SK-N-DZ (cell line): Measurements from ENCODE around the gene ACOX1. TPM values are rescaled to one million over a fixed set of nuclear protein-coding genes. Genes with fewer than 3 reads are reported as not detected.

Source experiments
- DNase-seq: peaks from one replicate; pipeline ENCODE4 v3.0.0-alpha.2; 2015; ENCODE audit warnings: low spot score
- polyA plus RNA-seq, 2 experiments: library from polyadenylated mRNA; depleted of rRNA; stranded (reverse); fragments of >200 nt; gene quantifications; 2 replicates each; pipeline ENCODE4 v1.2.3, GENCODE V29; 2014

Gene ACOX1
- 17.6 and 21.7 TPM in 2 replicates for polyA plus RNA-seq (2014; cell fraction: cytosol; rRNA removed)
- 8.5 and 13.7 TPM in 2 replicates for polyA plus RNA-seq (2014; cell fraction: nucleus; rRNA removed)

DNA sequence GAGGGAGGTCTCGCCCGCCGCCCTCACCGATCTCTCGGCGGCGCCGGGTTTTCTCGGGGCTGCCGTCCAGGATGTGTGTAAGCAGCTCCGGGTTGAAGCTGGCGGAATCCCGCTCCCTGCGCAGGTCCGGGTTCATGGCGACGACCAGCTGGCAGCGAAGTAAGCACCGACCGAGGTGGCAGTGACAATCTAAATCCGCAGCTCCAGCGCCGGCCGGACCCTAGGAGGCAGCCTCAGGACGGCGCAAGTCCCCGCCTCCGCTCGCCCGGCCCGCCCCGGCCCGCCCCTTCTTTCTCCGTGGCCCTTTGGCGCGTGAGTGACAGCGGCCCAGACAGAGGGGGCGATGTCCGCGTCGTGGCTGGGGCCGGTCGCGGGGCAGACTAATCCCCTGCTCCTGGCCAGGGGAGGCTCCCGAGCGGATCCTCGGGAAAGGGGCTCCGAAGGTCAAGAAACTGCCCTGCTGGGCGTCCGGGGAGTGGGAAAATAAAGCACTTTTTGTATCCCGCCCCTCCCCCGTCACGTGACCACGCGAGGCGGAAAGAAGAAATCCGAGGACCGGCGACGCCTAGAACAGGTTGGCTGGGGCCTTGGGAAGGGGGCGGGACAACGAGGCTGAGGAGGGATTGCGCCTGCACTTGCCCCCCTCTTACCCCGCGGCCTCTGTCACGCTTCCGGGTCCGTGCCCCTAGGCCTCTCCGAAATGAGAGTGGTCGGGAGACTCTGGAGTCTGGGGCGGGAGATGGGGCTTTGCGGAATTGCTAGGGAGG, at the start of gene ACOX1, which contains the start of gene TEN1:
Gene ACOX1, minus strand, starts transcription at position 229 of the 767 bp plus-strand sequence. Its CDS starts 93 bp downstream, at position 136.
Gene TEN1, plus strand, starts transcription at position 303 of the 767 bp plus-strand sequence. CDS start 6,953 bp downstream, outside the sequence.
- peak; percentile 99 for DNase-seq

DNA sequence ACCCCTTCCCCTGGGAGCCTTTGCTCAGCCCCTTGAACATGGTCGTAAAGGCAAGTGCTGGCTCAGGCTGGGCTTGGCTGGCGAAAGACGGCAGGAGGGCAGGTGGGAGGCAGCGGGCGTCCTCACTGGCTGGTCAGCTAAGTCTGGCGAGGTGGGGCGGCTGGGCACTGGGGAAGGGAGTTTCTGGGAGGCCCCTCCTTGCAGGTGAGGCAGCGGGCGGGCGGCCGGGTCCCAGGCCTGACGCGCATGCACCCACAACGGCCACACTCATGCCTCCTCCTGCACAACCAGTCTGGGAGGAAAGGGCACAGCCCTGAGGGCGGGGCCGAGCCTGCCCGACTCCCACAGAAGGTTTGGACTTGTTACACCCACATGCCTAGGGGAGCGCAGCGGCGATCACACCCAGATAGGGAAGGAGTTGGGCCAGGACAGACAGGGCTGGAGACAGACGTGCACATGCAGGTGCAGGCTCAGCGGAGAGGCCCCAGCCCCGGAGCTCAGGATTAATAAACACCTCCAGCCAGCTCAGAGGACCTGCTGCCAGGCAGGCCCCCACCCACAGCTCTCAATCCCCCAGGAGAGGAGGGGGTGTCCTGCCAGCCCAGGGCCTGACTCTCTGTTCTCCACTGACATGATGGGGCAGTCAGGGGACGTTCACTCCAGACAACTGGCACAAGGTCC, 48.3 kb upstream of the ACOX1 start, which contains the start of gene EVPL:
Gene EVPL, minus strand, starts transcription at position 148 of the 681 bp plus-strand sequence. Its CDS starts 108 bp downstream, at position 40.
- DNase-seq = no peak

DNA sequence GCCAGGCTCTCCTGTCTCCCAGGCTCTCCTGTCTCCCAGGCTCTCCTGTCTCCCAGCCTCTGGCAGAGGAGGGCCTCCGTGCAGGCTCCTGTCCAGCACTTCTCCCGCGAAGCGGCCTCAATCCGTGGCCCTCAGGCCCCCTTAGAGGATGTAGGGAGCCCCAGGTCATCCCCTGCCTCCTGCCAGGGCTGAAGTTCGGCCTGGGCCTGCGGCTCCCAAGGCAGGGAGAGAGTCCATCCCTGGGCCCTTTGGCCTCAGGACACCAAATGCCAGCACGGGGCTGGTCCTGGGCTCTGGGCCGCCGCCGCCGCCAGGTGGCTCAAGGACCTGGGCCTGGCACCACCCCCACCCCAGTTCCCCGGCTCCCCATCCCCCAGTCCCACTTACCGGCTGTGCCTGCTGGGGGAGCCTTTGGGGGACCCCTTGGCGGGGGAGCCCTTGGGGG, 47.8 kb upstream of the ACOX1 start:
- DNase-seq = no peak

DNA sequence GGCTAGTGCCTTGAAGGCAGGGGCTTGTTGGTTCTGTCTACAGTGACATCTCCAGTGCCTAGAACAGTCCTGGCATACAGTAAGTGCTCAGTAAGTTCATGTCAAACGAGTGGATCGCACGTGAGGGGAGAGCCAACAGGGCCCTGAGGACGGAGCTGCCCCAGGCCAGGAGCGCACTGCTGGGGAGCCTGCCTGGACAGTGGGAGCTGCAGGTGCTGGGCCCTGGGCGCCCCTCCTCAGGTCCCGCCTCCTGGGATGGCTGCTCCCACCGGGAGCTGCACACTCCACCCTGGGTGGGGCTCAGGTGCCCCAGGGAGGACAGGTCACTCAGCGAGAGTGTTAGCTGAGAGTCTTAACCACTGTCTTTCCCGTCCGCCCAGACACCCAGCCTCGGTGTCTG, 46.3 kb upstream of the ACOX1 start:
- DNase-seq = no peak

DNA sequence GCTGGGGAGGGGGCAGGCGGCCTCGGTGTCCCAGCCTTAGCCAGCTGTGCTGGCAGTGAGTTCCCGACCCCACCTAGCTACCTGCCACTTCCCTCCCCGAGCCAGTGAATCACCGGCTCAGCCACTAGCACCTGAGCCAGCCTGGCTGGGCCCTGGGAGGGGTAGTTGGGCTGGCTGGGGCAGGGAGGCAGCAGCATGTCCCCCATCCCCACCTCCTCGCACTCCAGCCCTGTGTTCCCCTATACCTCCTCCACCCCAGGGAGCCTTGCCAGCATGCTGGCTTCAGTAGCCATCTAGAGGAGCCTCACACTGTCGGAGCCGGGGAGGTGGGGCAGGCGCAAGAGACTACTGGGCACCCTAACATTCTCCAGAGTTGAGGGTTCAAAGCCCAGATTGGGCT, 45.4 kb upstream of the ACOX1 start:
- no peak for DNase-seq

DNA sequence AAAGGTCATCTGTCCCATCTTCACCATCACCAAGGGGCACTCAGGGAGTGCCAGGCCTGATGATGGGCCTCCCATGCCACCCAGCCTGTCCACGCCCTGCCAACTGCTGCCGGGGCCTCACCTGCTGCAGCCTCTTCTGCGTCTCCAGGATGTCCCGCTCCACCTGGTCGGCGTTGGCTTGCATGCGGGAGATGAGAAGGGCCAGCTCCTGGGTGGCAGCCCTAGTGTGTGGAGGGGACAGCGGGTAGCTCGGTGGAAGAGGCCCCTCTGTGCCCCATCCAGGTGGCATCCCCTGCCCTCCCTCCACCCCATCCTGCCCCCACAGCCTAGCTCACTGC, 44.9 kb upstream of the ACOX1 start:
- DNase-seq = no peak

DNA sequence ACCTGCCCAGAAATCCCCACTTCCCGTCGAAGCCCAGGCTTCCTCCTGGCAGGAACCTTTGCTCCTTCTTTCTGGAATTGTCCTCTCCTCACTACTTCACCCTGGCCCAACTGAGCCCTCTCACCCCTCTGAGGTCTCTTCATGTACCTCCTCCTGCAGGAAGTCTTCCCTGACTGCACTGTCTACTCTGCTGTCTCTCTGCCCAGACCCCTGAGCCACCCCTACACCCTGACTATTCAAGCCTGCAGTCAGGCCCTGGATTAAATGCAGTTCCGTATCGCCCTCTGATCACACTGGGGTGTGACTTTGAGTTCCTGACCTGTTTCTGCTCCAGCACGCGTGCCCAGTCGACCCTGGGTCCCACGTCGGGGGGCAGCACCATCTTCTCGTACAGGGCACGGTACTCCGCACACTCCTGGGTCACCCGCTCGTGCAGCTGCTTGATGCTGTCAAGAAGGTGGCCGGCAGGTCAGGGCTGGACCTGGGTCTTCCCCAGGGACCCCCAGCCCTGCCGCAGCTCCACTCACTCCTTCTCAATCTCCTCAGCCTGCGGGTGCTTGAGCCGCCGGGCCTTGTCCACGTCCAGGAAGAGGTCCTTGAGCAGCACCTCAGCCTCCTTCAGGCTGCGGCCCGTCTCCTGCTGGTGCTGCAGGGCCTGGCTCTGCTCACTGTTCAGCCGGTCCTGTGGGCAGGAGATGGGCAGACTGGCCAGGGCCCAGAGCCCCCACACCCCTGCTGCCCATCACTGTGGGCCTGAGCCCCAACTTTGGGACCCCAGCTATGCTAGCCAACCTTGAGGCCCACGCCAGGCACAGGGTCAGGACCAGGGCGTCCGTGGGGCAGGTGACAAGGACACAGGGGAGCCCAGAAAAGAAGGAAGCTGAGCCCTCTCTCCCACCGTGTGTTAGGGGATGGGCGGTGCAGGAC, 44.3 kb upstream of the ACOX1 start:
- no peak for DNase-seq

DNA sequence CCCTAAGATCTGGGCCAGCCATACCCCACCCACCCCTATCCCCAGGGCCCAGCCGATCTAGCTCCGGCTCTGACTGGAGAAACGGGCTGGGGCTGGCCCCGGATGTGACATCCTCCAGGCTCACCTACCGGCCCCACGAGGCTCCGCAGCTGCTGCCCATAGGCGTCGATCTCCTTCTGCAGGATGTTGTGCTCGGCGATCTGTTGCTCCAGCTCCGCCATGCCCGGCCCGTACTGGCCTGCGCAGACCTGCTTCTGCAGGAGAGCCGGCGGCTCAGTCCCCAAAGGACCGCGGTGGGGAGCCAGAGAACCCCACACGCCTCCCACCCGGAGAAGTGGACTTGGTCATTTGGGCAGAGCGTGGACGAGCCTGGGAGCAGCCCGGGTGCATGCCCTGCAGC, 43.3 kb upstream of the ACOX1 start:
- peak; percentile 68 for DNase-seq

DNA sequence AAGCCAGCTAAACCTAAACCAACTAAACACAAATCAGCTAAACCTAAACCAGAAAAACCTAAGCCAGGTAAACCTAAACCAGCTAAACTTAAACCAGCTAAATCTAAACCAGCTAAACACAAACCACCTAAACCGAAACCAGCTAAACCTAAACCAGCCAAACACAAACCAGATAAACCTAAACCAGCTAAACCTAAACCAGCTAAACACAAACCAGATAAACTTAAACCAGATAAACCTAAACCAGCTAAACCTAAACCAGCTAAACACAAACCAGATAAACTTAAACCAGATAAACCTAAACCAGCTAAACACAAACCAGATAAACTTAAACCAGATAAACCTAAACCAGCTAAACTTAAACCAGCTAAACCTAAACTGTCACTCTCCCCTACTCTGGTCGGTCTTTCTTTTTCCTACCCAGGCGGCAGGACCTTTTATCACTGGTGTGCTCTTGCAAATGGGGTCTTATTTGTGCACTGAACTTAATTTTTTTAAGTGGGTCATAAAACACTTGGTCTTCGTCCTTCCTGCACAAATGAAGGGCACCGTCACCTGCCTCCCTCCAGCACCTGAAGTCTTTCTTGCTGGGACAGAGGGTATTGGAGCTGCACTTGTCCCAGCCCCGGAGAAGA, 41.0 kb upstream of the ACOX1 start:
- DNase-seq = no peak

DNA sequence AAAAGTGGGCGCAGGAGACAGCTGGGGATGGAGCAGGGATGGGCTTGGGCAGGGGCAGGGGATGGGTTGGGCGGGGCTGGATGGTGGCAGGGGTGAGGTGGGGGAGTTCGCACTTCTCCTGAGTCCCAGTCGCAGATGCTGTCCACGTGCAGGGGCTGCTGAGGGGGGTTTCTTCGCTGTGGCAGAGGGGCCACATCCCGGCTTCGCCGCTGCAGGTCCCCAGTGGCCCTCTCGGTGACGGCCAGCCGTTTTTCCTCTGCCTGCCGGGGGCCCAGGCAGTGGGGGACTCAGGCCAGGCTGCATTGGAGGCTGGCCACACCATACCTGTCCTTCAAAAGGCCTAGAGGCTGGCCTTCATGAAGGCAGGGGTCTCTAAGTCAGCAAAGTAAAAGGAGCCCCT, 39.8 kb upstream of the ACOX1 start:
- DNase-seq = no peak

DNA sequence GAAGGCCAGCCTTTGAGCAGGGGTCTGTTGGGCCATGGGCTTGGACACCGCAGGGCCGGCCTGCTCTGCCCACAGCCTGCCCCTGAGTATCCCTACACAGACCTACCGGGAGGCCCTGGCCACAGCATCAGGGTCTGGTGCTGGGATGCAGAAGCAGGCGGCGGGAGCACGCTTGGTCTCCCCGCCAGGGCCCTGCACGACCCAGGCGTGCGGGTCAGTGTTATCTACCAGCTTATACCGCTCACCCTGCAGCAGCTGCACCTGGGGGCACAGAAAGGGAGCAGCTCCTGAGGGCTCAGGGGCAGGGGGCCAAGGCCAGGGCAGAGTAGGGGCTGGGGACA, 39.3 kb upstream of the ACOX1 start:
- DNase-seq = no peak

DNA sequence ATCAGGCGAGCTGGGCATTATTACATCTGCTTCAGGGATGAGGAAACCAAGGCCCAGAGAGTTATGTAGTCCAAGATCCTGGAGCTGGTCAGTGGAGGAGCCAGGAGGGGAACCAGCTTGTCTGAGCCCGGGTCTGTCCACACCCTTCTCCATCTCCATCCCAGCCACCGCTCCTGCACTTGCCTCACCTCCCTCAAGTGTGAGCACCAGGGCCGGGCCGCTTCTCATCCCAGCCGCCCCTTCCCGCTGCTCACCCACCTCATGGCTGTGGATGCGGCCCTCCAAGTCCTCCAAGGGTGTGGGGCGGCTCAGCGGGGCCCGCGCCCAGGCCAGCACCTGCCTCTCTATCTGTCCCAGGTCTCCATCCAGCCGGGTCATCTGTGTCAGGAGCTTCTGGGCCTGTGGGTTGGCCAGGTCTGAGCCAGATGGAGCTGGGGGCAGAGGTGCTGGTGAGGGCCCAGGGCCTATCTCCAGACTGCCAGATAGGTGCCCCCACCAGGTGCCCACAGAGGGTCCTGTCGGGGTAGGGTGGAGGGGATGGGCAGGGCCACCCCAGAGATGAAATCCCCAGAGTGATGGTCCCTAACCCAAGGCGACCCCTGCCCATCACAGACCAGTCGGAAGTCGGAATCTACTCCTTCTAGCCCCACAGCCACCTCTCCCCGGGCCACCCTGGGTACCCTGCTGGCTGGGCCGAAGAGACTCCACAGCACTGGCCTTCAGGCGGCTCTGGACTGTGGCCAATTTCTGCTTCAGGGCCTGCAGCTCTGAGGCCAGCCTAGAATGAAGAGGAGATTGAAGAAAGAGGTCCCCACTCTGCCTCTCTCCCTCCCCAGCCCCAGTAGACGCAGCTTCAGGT, 38.7 kb upstream of the ACOX1 start:
- no peak for DNase-seq

DNA sequence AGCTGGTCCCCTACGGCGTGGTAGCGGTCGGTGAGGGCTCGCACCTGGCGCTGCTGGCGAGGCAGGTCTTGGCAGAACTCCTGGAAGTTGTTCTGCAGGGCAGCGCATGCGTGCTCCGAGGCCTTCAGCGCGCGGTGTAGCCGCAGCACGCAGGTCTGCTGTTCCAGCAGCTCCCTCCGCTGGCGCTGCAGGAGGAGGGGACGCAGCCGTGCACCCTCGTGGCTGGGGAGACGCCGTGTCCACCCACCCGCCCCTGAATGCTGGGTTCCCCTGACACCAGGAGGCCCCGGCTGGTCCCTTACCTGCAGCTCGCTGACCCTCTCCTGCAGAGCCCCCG, 35.9 kb upstream of the ACOX1 start:
- DNase-seq = peak; percentile 77

DNA sequence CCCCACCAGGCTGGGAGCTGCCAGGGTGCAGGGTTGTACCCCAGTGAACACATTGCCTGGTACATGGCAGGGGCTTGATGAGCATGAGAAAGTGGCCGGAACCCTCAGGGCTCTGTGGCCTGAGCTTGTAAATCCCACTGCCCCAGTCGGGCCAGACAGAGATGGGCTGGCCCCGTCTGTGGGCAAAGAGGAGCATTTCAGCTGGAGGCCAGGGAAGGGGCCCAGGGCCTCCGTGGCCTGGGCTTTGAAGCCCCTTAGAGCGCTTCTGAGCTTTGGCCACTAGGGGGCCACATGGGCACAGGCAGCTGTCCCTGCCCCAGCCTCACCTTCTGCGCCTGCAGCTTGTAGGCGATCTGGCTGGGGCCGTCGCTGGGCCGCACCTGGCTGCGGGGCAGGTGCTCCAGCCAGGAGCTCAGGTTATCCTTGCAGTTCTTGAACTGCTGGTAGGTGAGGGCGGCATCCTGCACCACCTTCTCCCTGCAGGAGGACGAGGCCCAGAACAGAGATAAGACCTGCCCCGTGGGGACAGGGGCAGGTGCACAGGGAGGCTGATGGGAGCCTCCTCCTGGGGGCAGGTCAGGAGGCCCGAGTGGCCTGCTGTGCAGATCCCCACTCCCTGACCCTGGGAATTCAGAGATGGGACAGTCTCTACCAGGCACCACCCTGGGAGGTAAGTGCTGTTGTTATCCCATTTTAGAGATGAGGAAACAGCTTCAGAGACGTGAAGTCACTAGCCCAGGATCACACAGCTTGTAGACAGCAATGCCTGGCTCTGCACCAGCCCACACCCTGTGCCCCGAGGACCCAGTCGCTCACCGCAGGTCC, 35.3 kb upstream of the ACOX1 start:
- peak; percentile 86 for DNase-seq

DNA sequence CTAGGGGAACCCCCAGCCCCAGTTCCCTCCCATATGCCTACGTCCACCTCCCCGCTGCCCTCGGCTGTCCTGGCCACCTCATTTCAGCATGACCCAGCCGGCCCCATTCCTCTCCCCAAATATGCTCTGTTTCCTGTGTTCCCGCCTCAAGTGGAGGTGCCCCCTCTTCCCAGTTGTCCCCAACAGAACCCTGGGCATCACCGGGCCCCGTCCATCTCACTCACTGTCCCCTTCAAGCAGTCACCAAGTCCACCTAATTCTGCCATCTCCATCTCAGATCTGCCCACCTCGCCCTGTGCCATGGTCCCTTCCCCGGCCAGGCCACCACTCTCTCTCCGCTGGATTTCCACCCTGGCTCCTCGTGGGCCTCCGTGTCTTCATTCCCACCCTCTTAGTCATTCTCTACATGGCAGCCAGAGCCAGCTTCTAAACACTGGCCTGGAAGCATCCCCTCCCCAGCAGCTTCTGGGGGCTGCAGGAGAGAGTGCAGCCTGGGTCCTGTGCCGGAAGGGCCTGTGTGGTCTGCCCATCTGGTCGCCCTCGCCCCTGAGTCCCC, 34.5 kb upstream of the ACOX1 start:
- DNase-seq = no peak

DNA sequence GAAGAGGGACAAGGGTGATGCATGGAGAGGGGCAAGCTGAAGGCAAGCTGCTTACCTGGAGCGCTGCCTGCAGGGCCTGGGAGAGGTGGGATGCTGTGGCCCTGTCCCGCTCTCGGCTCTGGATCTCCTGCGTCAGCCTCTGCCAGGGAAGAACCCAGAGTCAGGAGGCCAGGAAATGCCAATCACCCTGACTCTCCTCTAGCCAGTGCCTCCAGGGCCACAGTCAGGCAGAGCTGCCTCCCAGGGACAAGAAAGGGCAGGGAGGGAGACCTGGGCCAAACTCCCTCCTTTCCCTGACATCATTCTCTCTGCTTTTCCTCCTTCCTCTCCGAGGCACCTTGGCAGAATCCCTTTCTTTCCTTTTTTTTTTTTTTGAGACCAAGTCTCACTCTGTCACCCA, 33.0 kb upstream of the ACOX1 start:
- no peak for DNase-seq

DNA sequence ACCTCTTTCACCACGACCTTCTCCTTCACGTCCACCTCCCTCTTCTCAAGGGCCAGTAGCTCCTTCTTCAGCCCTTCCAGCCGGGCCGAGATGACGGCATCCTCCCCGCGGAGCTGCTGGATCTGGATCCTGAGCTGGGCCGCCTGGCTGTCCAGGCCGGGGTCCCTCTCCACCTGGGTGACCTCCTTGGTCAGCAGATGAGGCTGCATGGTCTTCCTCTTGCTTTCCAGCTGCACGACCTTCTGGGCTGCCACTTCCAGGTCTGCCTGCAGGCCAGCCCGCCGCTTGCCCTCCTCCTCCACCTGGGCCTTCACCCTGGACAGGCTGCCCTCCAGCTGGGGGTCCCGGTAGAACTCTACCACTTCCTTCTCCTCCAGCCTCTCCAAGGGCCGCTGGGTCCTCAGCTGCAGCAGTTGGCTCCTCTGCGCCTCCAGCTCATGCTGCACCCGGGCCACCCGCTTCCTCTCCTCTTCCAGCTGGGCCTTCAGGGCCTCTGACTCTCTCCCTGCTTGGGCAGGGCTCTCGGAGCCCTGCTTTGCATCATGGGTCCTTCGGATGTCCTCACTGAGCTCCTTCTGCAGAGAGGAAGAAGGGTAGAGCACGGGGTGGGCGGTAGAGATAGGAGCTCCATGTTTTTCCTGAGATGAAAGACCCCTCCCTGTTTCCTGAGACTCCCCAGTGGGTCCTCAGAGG, 31.1 kb upstream of the ACOX1 start:
- DNase-seq = no peak

DNA sequence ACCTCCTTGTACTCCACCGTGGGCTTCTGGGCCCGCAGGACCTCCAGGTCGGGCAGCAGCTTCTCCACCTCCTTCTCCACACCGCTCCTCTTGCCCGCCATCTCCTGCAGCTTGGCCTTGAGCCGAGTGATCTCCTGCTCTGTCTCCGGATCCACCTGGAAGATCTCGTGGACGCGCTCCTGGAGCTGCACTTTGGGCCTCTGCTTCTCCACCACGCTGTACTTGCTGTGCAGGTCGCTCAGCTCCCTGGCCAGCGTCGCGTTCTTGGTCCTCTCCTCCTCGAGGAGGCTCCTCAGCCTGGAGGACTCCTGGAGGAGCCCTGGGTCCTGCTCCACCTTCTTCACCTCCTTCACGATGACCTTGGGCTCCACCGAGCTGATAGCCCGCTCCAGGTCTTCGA, 30.5 kb upstream of the ACOX1 start:
- DNase-seq = no peak
